GM12878 (cell line): ENCODE results near the gene TBC1D24. TPM values are rescaled to one million over a fixed set of nuclear protein-coding genes. Genes with fewer than 3 reads are reported as not detected.

Experiments used
- ATF3 ChIP-seq: IDR thresholded peaks from 2 replicates; pipeline ENCODE4 v1.6.1; 2011; ENCODE audit warnings: low read depth, mild to moderate bottlenecking, low read length, moderate library complexity, borderline replicate concordance; ENCODE audit errors: extremely low read depth
- ATF7 ChIP-seq: fragments of 450-650 bp; IDR thresholded peaks from 2 replicates; pipeline ENCODE4 v1.6.1; 2016; ENCODE audit warnings: low read depth, mild to moderate bottlenecking
- IKZF1 ChIP-seq: fragments of 450-650 bp; conservative IDR thresholded peaks from 2 replicates; pipeline ENCODE4 v1.6.1; 2017; ENCODE audit warnings: antibody characterized with exemption, mild to moderate bottlenecking
- MYB ChIP-seq: fragments of 150-350 bp; IDR thresholded peaks from 2 replicates; pipeline ENCODE4 v1.6.1; 2014; ENCODE audit warnings: mild to moderate bottlenecking, low read depth, low read length, borderline replicate concordance
- MYC ChIP-seq: IDR thresholded peaks from 2 replicates; pipeline ENCODE4 v1.6.1; 2011; ENCODE audit warnings: mild to moderate bottlenecking, low read length, moderate library complexity, inconsistent platforms; ENCODE audit not compliant: insufficient read depth, insufficient replicate concordance, insufficient read length, severe bottlenecking
- NFIC ChIP-seq: IDR thresholded peaks from 2 replicates; pipeline ENCODE4 v1.6.1; 2012; ENCODE audit warnings: low read depth, mild to moderate bottlenecking, inconsistent platforms, low read length, moderate library complexity
- NR2C2 ChIP-seq: IDR thresholded peaks from 2 replicates; pipeline ENCODE4 v1.6.1; 2011; ENCODE audit warnings: borderline replicate concordance, low read depth; ENCODE audit not compliant: control insufficient read depth, insufficient read length
- NR2F1 ChIP-seq: fragments of 450-650 bp; conservative IDR thresholded peaks from 2 replicates; pipeline ENCODE4 v1.6.1; 2017; ENCODE audit warnings: mild to moderate bottlenecking
- PKNOX1 ChIP-seq: fragments of 450-650 bp; IDR thresholded peaks from 2 replicates; pipeline ENCODE4 v1.6.1; 2016; ENCODE audit warnings: mild to moderate bottlenecking
- RBBP5 ChIP-seq: fragments of 200-600 bp; sonication (generic); conservative IDR thresholded peaks from 2 replicates; pipeline ENCODE4 v1.6.1; 2016
- RUNX3 ChIP-seq: IDR thresholded peaks from 2 replicates; pipeline ENCODE4 v1.6.1; 2012; ENCODE audit warnings: low read length, inconsistent platforms
- SMAD5 ChIP-seq: IDR thresholded peaks from 2 replicates; pipeline ENCODE4 v1.6.1; 2016; ENCODE audit warnings: antibody characterized with exemption, low read depth
- STAT3 ChIP-seq: IDR thresholded peaks from 2 replicates; pipeline ENCODE4 v1.6.1; 2011; ENCODE audit warnings: low read depth, low read length, improper control_type of control experiment
- SUPT20H ChIP-seq: IDR thresholded peaks from 2 replicates; pipeline ENCODE4 v1.6.1; 2011; ENCODE audit warnings: low read depth, mild to moderate bottlenecking, low read length, moderate library complexity, borderline replicate concordance; ENCODE audit not compliant: control insufficient read depth
- SUZ12 ChIP-seq: fragments of 200-600 bp; sonication (generic); IDR thresholded peaks from one replicate; pipeline ENCODE4 v1.6.1; 2018; ENCODE audit warnings: antibody characterized with exemption, mild to moderate bottlenecking; ENCODE audit not compliant: unreplicated experiment
- TCF7 ChIP-seq: IDR thresholded peaks from 2 replicates; pipeline ENCODE4 v1.6.1; 2014; ENCODE audit warnings: antibody characterized with exemption, borderline replicate concordance
- ZBTB40 ChIP-seq: fragments of 450-650 bp; IDR thresholded peaks from 2 replicates; pipeline ENCODE4 v1.6.1; 2016; ENCODE audit warnings: mild to moderate bottlenecking, moderate library complexity, borderline replicate concordance
- ZNF24 ChIP-seq: fragments of 450-650 bp; IDR thresholded peaks from 2 replicates; pipeline ENCODE4 v1.6.1; 2017; ENCODE audit warnings: antibody characterized with exemption, mild to moderate bottlenecking
- ZNF592 ChIP-seq: fragments of 450-650 bp; IDR thresholded peaks from 2 replicates; pipeline ENCODE4 v1.6.1; 2017; ENCODE audit warnings: mild to moderate bottlenecking, moderate library complexity
- ZZZ3 ChIP-seq: IDR thresholded peaks from 2 replicates; pipeline ENCODE4 v1.6.1; 2011; ENCODE audit warnings: low read depth; ENCODE audit not compliant: control insufficient read depth, insufficient read length
- polyA plus RNA-seq, 11 experiments: library from polyadenylated mRNA; depleted of rRNA in 4 of 11; unstranded in 6 of 11; stranded (reverse) in 5 of 11; fragments of >200 nt; fragmentation: Nextera tagmentation in 4 of 11; fragmentation: Illumina TruSeq in 1 of 11; extraction: Ambion mirVana in 4 of 11; extraction: Trizol in 1 of 11; gene quantifications; 1 replicate in 1 of 11; 2 replicates in 10 of 11; pipeline versions ENCODE4 v1.2.1 to v1.2.3, GENCODE V29; 2011 to 2016; ENCODE audit warnings: inconsistent platforms in 2 of 11, missing spikeins in 2 of 11, low read depth in 1 of 11
- total RNA-seq, 4 experiments: library from RNA; depleted of rRNA in 3 of 4; stranded (reverse); fragments of >200 nt in 3 of 4; fragmentation: Illumina TruSeq in 1 of 4; extraction: Trizol in 1 of 4; gene quantifications; 2 replicates each; pipeline versions ENCODE4 v1.2.1 to v1.2.3, GENCODE V29; 2013 to 2021

TBC1D24 gene
- total and polyA plus RNA-seq, 10 of the 15 experiments (the other 5 are each of a cell fraction or from before 2014, with no cell fraction given), result 1.1 to 9.6 (median 4.5) TPM

- TF ChIP-seq RUNX3 (0 out of 2 replicates have a peak, but pooled peaks have one; percentile 27), NR2C2 (no peak), RBBP5 (no peak), SUZ12 (no peak), STAT3 (no peak), ZNF592 (no peak), ZBTB40 (no peak), TCF7 (no peak), NFIC (no peak), ATF7 (0 out of 2 replicates have a peak, but pooled peaks have one; percentile 31), MYB (no peak), MYC (no peak), ZZZ3 (no peak), SMAD5 (no peak), ZNF24 (no peak), SUPT20H (no peak), PKNOX1 (peak; percentile 78), NR2F1 (peak; percentile 25; the same call in 1 of the 2 replicates), ATF3 (no peak), IKZF1 (peak; percentile 81)
These were observed 12.0 kb downstream of the TBC1D24 start (continued) for GRCh38 chr16:2486645-2487516.
